K562 (cell line): ENCODE data around the gene MED13L. TPM values are rescaled to one million over a fixed set of nuclear protein-coding genes. Genes with fewer than 3 reads are reported as not detected.
A peak's percentile ranks its signal among the peaks of the same experiment; 100 is the strongest.

Source experiments
- EP400 ChIP-seq: fragments of 450-650 bp; IDR thresholded peaks from 2 replicates; pipeline ENCODE4 v1.6.1; 2017; ENCODE audit warnings: antibody characterized with exemption, mild to moderate bottlenecking, moderate library complexity
- HDAC6 ChIP-seq: IDR thresholded peaks from 2 replicates; pipeline ENCODE4 v1.6.1; 2012; ENCODE audit warnings: low read depth, mild to moderate bottlenecking, control low read depth, inconsistent platforms, low read length, moderate library complexity
- MXI1 ChIP-seq: IDR thresholded peaks from 2 replicates; pipeline ENCODE4 v1.6.1; 2011; ENCODE audit warnings: low read depth, mild to moderate bottlenecking, improper control_type of control experiment, low read length
- RCOR1 ChIP-seq, 2 experiments: IDR thresholded peaks; 2 replicates each; pipeline ENCODE4 v1.6.1; 2012; ENCODE audit warnings: low read depth in 2 of 2, low read length in 2 of 2, borderline replicate concordance in 1 of 2, improper control_type of control experiment in 1 of 2
- SIN3A ChIP-seq, 2 experiments: fragments of 150-350 bp in 1 of 2; IDR thresholded peaks; 2 replicates each; pipeline ENCODE4 v1.6.1; 2011 to 2016; ENCODE audit warnings: borderline replicate concordance in 2 of 2, low read depth in 2 of 2, low read length in 2 of 2, mild to moderate bottlenecking in 2 of 2, moderate library complexity in 2 of 2; ENCODE audit not compliant: control insufficient read depth in 1 of 2
- THRAP3 ChIP-seq: fragments of 450-650 bp; IDR thresholded peaks from 2 replicates; pipeline ENCODE4 v1.6.1; 2016; ENCODE audit warnings: mild to moderate bottlenecking, inconsistent platforms, borderline replicate concordance
- TSC22D4 ChIP-seq: fragments of 450-650 bp; IDR thresholded peaks from 2 replicates; pipeline ENCODE4 v1.6.1; 2016; ENCODE audit warnings: missing genetic modification characterization, missing biosample characterization, control low read depth
- ZNF436 ChIP-seq: fragments of 250-450, 450-650 bp; sonication (Bioruptor Pico); formaldehyde crosslinking; IDR thresholded peaks from 2 replicates; pipeline ENCODE4 v1.7.0; 2020; ENCODE audit warnings: mild to moderate bottlenecking
- ZNF695 ChIP-seq: fragments of 450-650 bp; formaldehyde crosslinking; IDR thresholded peaks from 2 replicates; pipeline ENCODE4 v1.4.0; 2020; ENCODE audit warnings: mild to moderate bottlenecking, moderate library complexity
- polyA plus RNA-seq, 8 experiments: library from polyadenylated mRNA; depleted of rRNA in 4 of 8; stranded (reverse) in 5 of 8; unstranded in 3 of 8; fragments of >200 nt; fragmentation: Nextera tagmentation in 2 of 8; fragmentation: Illumina TruSeq in 1 of 8; extraction: Ambion mirVana in 2 of 8; extraction: Trizol in 1 of 8; gene quantifications; 2 replicates each; pipeline versions ENCODE4 v1.2.1 to v1.2.3, GENCODE V29; 2011 to 2014; ENCODE audit warnings: inconsistent platforms in 1 of 8, missing spikeins in 1 of 8
- total RNA-seq, 7 experiments: library from RNA; depleted of rRNA in 6 of 7; stranded (reverse); fragments of >200 nt in 6 of 7; fragmentation: Illumina TruSeq in 2 of 7; extraction: Trizol in 2 of 7; gene quantifications; 2 replicates each; pipeline versions ENCODE4 v1.2.1 to v1.2.3, GENCODE V29; 2011 to 2021; ENCODE audit warnings: low replicate concordance in 1 of 7
- TF ChIP-seq, protein P1 (sequence below): fragments of 450-650 bp; formaldehyde crosslinking; IDR thresholded peaks from 2 replicates; pipeline ENCODE4 v1.4.0; 2020; ENCODE audit warnings: mild to moderate bottlenecking
- TF ChIP-seq, protein P2 (sequence below): sonication (generic); formaldehyde crosslinking; IDR thresholded peaks from 2 replicates; pipeline ENCODE4 v1.8.1; 2023; ENCODE audit warnings: mild to moderate bottlenecking, missing genetic modification reagents
- TF ChIP-seq, protein P3 (sequence below): sonication (generic); formaldehyde crosslinking; IDR thresholded peaks from 2 replicates; pipeline ENCODE4 v1.8.0; 2022; ENCODE audit warnings: missing genetic modification reagents, mild to moderate bottlenecking, borderline replicate concordance
- TF ChIP-seq, protein P4 (sequence below): fragments of 450-650 bp; IDR thresholded peaks from one replicate; pipeline ENCODE4 v1.6.1; 2018; ENCODE audit warnings: mild to moderate bottlenecking, moderate library complexity; ENCODE audit not compliant: partially characterized antibody
- TF ChIP-seq, protein P5 (sequence below): fragments of 450-650 bp; IDR thresholded peaks from 2 replicates; pipeline ENCODE4 v1.6.1; 2017; ENCODE audit warnings: antibody characterized with exemption, mild to moderate bottlenecking

The MED13L gene
- total and polyA plus RNA-seq, 9 of the 15 experiments (the other 6 are each of a cell fraction or from before 2014, with no cell fraction given), result 13.4 to 90.3 (median 36.9) TPM

DNA sequence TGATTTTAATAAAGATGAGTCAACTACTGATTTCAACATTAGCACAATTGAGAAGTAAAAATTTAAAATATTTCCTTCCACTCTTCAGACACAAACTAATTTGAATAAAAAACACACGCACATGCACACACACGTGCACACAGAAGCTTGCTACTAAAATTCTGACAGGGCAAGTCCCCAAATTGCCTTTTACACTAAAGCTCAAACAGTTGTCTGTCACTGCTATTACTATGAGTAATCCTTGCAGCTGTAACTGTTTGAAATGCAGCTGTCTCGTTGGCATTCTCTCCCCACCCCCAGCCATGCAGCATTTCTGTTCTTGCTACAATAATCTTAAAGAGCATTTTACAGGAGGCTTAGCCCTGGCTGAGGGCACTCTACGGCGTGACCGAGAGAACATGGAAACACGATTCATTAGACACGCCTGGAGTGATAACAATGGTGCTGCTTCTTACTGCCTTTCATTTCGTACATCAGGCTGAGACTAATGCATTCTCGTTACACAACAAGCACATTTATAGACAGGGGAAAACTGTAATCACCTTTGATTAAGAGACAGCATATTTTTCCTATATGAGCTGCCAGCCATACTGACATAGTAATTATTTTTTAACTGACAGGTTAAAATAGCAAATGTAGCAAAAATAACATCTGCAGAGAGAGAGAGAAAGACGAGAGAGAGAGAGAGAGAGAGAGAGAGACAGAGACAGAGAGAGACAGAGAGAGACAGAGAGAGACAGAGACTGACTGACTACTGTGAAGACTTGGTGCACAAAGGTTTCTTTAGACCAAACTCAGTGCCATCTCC is 153.8 kb downstream of the MED13L start (continued):
- TF ChIP-seq HDAC6, result no peak
- 0 out of 2 replicates have a peak, but pooled peaks have one; percentile 47 for TF ChIP-seq THRAP3
- peak; percentile 23; the same call in 1 of the 2 replicates for TF ChIP-seq MXI1
- TF ChIP-seq RCOR1 (IDR thresholded peaks at IDR 0.05; ENCODE audit: borderline replicate concordance in 1 of 2, low read depth in 2 of 2, low read length in 2 of 2), result no peak
- TF ChIP-seq, protein P1, sequence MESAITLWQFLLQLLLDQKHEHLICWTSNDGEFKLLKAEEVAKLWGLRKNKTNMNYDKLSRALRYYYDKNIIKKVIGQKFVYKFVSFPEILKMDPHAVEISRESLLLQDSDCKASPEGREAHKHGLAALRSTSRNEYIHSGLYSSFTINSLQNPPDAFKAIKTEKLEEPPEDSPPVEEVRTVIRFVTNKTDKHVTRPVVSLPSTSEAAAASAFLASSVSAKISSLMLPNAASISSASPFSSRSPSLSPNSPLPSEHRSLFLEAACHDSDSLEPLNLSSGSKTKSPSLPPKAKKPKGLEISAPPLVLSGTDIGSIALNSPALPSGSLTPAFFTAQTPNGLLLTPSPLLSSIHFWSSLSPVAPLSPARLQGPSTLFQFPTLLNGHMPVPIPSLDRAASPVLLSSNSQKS, result no peak
- TF ChIP-seq, protein P2, sequence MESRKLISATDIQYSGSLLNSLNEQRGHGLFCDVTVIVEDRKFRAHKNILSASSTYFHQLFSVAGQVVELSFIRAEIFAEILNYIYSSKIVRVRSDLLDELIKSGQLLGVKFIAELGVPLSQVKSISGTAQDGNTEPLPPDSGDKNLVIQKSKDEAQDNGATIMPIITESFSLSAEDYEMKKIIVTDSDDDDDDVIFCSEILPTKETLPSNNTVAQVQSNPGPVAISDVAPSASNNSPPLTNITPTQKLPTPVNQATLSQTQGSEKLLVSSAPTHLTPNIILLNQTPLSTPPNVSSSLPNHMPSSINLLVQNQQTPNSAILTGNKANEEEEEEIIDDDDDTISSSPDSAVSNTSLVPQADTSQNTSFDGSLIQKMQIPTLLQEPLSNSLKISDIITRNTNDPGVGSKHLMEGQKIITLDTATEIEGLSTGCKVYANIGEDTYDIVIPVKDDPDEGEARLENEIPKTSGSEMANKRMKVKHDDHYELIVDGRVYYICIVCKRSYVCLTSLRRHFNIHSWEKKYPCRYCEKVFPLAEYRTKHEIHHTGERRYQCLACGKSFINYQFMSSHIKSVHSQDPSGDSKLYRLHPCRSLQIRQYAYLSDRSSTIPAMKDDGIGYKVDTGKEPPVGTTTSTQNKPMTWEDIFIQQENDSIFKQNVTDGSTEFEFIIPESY, result no peak
- TF ChIP-seq SIN3A (IDR thresholded peaks at IDR 0.05; ENCODE audit: borderline replicate concordance in 2 of 2, control insufficient read depth in 1 of 2, low read depth in 2 of 2, low read length in 2 of 2), result peak in 1 of 2 experiments; percentile 86; a peak in 1 of 4 replicates
- TF ChIP-seq TSC22D4 (tag), result 0 out of 2 replicates have a peak, but pooled peaks have one; percentile 20
- TF ChIP-seq, protein P3, sequence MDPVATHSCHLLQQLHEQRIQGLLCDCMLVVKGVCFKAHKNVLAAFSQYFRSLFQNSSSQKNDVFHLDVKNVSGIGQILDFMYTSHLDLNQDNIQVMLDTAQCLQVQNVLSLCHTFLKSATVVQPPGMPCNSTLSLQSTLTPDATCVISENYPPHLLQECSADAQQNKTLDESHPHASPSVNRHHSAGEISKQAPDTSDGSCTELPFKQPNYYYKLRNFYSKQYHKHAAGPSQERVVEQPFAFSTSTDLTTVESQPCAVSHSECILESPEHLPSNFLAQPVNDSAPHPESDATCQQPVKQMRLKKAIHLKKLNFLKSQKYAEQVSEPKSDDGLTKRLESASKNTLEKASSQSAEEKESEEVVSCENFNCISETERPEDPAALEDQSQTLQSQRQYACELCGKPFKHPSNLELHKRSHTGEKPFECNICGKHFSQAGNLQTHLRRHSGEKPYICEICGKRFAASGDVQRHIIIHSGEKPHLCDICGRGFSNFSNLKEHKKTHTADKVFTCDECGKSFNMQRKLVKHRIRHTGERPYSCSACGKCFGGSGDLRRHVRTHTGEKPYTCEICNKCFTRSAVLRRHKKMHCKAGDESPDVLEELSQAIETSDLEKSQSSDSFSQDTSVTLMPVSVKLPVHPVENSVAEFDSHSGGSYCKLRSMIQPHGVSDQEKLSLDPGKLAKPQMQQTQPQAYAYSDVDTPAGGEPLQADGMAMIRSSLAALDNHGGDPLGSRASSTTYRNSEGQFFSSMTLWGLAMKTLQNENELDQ, result peak; percentile 59; the same call in 1 of the 2 replicates
- TF ChIP-seq ZNF436 (CRISPR knock-in tag), result no peak
- TF ChIP-seq, protein P4, sequence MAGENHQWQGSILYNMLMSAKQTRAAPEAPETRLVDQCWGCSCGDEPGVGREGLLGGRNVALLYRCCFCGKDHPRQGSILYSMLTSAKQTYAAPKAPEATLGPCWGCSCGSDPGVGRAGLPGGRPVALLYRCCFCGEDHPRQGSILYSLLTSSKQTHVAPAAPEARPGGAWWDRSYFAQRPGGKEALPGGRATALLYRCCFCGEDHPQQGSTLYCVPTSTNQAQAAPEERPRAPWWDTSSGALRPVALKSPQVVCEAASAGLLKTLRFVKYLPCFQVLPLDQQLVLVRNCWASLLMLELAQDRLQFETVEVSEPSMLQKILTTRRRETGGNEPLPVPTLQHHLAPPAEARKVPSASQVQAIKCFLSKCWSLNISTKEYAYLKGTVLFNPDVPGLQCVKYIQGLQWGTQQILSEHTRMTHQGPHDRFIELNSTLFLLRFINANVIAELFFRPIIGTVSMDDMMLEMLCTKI, result no peak
- TF ChIP-seq, protein P5, sequence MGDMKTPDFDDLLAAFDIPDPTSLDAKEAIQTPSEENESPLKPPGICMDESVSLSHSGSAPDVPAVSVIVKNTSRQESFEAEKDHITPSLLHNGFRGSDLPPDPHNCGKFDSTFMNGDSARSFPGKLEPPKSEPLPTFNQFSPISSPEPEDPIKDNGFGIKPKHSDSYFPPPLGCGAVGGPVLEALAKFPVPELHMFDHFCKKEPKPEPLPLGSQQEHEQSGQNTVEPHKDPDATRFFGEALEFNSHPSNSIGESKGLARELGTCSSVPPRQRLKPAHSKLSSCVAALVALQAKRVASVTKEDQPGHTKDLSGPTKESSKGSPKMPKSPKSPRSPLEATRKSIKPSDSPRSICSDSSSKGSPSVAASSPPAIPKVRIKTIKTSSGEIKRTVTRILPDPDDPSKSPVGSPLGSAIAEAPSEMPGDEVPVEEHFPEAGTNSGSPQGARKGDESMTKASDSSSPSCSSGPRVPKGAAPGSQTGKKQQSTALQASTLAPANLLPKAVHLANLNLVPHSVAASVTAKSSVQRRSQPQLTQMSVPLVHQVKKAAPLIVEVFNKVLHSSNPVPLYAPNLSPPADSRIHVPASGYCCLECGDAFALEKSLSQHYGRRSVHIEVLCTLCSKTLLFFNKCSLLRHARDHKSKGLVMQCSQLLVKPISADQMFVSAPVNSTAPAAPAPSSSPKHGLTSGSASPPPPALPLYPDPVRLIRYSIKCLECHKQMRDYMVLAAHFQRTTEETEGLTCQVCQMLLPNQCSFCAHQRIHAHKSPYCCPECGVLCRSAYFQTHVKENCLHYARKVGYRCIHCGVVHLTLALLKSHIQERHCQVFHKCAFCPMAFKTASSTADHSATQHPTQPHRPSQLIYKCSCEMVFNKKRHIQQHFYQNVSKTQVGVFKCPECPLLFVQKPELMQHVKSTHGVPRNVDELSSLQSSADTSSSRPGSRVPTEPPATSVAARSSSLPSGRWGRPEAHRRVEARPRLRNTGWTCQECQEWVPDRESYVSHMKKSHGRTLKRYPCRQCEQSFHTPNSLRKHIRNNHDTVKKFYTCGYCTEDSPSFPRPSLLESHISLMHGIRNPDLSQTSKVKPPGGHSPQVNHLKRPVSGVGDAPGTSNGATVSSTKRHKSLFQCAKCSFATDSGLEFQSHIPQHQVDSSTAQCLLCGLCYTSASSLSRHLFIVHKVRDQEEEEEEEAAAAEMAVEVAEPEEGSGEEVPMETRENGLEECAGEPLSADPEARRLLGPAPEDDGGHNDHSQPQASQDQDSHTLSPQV, result no peak
- TF ChIP-seq EP400, result peak; percentile 53
- TF ChIP-seq ZNF695, result no peak
